OCI-LY3 (cell line): Measurements from ENCODE around the gene FGGY.

ENCODE experiments used
- H2AFZ ChIP-seq: fragments of 200-600, 300-600 bp; shearing (Covaris generic); 2 replicates; pipeline ENCODE4 v1.6.0; 2014; ENCODE audit warnings: antibody characterized with exemption, low read depth, low read length
- H3K27ac ChIP-seq: fragments of 200-600, 300-600 bp; sonication (generic); 2 replicates; pipeline ENCODE4 v1.5.1; 2014; ENCODE audit warnings: mild to moderate bottlenecking, low read length, moderate library complexity, mixed read lengths
- H3K27me3 ChIP-seq: fragments of 200-600, 300-600 bp; sonication (generic); 2 replicates; pipeline ENCODE4 v1.6.1; 2014; ENCODE audit warnings: low read depth, low read length, mixed read lengths
- H3K36me3 ChIP-seq: fragments of 200-600, 300-600 bp; sonication (generic); replicated peaks from 2 replicates; pipeline ENCODE3; 2014; ENCODE audit warnings: low read depth, low read length, mixed read lengths
- H3K4me1 ChIP-seq: fragments of 300-600, 200-600 bp; sonication (generic); 2 replicates; pipeline ENCODE4 v1.6.1; 2014; ENCODE audit warnings: low read length, mixed read lengths
- H3K4me2 ChIP-seq: fragments of 200-600, 300-600 bp; sonication (generic); 2 replicates; pipeline ENCODE4 v1.6.1; 2014; ENCODE audit warnings: low read length, mixed read lengths
- H3K4me3 ChIP-seq: fragments of 300-600, 200-600 bp; sonication (generic); 2 replicates; pipeline ENCODE4 v1.5.1; 2014; ENCODE audit warnings: antibody characterized with exemption, mild to moderate bottlenecking, low read length, moderate library complexity
- H3K79me2 ChIP-seq: fragments of 300-600, 200-600 bp; shearing (Covaris generic); 2 replicates; pipeline ENCODE4 v1.6.1; 2014; ENCODE audit warnings: mild to moderate bottlenecking, low read length, mixed read lengths
- H3K9ac ChIP-seq: fragments of 300-600, 200-600 bp; shearing (Covaris generic); 2 replicates; pipeline ENCODE4 v1.6.0; 2014; ENCODE audit warnings: mild to moderate bottlenecking, low read length, moderate library complexity
- H3K9me3 ChIP-seq: fragments of 200-600, 300-600 bp; shearing (Covaris generic); 2 replicates; pipeline ENCODE4 v1.6.1; 2014; ENCODE audit warnings: low read length, mixed read lengths; ENCODE audit not compliant: insufficient read depth
- H4K20me1 ChIP-seq: fragments of 200-600, 300-600 bp; sonication (generic); 2 replicates; pipeline ENCODE4 v1.6.1; 2016; ENCODE audit warnings: low read length, mixed read lengths; ENCODE audit not compliant: insufficient read depth
- EZH2phosphoT487 ChIP-seq: fragments of 200-600 bp; shearing (Covaris generic); IDR thresholded peaks from 2 replicates; pipeline ENCODE4 v1.6.1; 2018; ENCODE audit warnings: antibody characterized with exemption, mixed run types, low read depth
- TF ChIP-seq, protein P1 (sequence below): fragments of 200-600, 300-600 bp; sonication (generic); IDR thresholded peaks from 2 replicates; pipeline ENCODE4 v1.5.1; 2014; ENCODE audit warnings: antibody characterized with exemption, low read length, low read depth

FGGY gene

DNA sequence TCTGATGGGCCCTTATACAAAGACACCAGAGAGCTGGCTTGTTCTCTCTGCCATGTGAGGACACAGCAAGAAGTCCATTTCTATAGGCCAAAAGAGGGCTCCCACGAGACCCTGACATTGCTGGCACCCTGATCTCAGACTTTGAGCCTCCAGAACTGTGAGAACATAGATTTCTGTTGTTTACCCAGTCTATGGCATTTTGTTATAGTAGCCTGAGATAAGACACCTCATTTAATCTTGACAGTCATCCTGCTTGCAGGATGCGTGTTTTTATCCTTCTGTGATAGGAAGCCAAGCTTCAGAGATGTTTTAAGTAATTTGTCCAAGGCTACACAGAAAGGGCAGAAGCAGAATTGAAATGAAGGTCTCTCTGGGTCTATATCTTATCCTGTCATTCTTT, 379.0 kb downstream of the FGGY start:
- Histone ChIP-seq H3K9me3 (no peaks in the 10 kb centered on the region), H3K36me3 (no peaks in the 10 kb centered on the region), H3K4me1 (peaks cover 18% of the 10 kb centered on the region), H3K4me3 (no peak overlapping the region), H4K20me1 (no peaks in the 10 kb centered on the region), H3K4me2 (no peak overlapping the region), H2AFZ (no peak overlapping the region), H3K79me2 (no peaks in the 10 kb centered on the region), H3K27me3 (no peaks in the 10 kb centered on the region), H3K27ac (no peak overlapping the region), H3K9ac (no peak overlapping the region)
- TF ChIP-seq EZH2phosphoT487: no peak
- TF ChIP-seq, protein P1, sequence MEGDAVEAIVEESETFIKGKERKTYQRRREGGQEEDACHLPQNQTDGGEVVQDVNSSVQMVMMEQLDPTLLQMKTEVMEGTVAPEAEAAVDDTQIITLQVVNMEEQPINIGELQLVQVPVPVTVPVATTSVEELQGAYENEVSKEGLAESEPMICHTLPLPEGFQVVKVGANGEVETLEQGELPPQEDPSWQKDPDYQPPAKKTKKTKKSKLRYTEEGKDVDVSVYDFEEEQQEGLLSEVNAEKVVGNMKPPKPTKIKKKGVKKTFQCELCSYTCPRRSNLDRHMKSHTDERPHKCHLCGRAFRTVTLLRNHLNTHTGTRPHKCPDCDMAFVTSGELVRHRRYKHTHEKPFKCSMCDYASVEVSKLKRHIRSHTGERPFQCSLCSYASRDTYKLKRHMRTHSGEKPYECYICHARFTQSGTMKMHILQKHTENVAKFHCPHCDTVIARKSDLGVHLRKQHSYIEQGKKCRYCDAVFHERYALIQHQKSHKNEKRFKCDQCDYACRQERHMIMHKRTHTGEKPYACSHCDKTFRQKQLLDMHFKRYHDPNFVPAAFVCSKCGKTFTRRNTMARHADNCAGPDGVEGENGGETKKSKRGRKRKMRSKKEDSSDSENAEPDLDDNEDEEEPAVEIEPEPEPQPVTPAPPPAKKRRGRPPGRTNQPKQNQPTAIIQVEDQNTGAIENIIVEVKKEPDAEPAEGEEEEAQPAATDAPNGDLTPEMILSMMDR: no peak

DNA sequence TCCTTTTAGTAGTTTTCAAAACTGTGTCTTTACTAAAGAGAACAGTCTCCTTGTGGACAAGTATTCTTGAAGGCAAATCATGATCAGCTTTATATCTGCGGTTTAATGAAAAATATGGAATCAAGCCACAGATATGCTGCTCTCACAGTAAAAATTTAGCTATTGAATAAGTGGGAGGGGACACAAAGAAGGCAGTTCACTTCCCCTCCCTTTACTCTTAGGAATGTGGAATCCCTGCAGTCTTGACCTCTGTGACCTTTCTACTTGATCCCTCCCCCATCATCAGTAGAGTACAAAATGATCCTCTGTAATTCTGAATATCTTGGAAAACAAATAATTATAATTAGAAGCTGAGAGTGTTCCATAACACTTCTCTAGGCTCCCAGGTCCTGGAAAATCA, 381.1 kb downstream of the FGGY start:
- Histone ChIP-seq H3K9ac (no peak overlapping the region), H3K4me1 (peaks cover 14% of the 10 kb centered on the region), H3K27ac (no peak overlapping the region), H3K9me3 (no peaks in the 10 kb centered on the region), H2AFZ (no peak overlapping the region), H4K20me1 (no peaks in the 10 kb centered on the region), H3K36me3 (no peaks in the 10 kb centered on the region), H3K27me3 (no peaks in the 10 kb centered on the region), H3K79me2 (no peaks in the 10 kb centered on the region), H3K4me2 (no peak overlapping the region), H3K4me3 (no peak overlapping the region)
- TF ChIP-seq EZH2phosphoT487: no peak
- TF ChIP-seq, protein P1: no peak

DNA sequence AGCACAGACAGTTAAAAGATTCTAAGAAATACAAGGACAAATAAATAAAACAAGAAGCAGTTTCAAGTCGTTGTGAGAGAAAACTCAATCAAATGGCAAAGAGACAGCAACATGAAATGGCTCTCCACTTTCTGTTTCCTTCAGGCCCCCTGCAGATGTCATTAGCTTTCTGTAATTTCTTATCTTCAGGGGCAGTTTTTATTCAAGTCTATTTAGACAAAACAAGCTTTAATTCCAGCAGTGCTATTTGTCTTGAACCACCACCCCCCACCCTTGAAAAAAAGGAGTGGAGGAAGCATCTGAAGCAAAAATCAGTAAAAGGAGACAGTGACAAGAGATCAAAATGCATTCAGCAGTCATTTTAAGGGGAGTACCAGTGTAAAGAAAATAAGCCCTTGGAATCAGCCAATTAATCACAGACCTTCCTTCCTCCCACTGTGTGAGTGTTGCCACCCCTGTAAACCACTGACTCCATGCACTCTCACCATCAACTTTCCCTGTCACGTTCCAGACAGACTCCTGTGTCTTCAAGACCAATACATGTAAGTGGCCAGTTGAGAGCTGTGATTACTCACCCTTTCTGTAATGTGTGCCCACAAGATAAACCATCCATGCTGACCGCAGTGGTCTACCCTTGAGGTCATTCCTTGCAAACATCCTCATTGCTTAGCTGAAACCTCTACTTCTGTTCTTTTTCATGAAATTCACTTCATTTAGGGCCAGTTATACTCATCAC, 381.8 kb downstream of the FGGY start:
- TF ChIP-seq EZH2phosphoT487: no peak
- TF ChIP-seq, protein P1: no peak
- no peak overlapping the region for H3K9ac ChIP-seq
- no peak overlapping the region for H2AFZ ChIP-seq

DNA sequence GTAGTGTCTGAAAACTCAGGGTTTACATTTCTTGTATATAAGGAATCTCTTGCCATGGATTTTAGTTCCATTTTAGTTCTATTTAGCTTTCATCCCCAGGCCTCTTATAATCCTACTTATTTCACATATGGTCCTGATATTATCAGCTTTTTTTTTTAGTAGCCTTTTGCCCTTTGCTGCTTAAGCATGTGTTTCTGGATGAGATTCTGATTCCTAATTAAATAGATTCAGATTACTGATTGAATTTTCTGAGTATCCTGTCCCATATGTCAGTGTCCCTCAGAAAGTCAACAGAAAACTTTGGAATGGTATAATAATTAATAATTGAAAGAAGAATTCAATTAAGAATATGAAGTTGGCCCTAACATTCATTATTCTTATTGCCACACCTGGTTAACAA, 383.1 kb downstream of the FGGY start:
- H3K4me1 ChIP-seq: no peaks in the 10 kb centered on the region
- H2AFZ ChIP-seq: no peak overlapping the region
- no peak overlapping the region for H3K9ac ChIP-seq
- no peak overlapping the region for H3K4me3 ChIP-seq
- no peaks in the 10 kb centered on the region for H4K20me1 ChIP-seq
- H3K36me3 ChIP-seq: no peaks in the 10 kb centered on the region
- TF ChIP-seq EZH2phosphoT487: no peak
- TF ChIP-seq, protein P1: no peak
- no peaks in the 10 kb centered on the region for H3K27me3 ChIP-seq
- no peak overlapping the region for H3K4me2 ChIP-seq
- no peaks in the 10 kb centered on the region for H3K79me2 ChIP-seq
- H3K27ac ChIP-seq: no peak overlapping the region
- no peaks in the 10 kb centered on the region for H3K9me3 ChIP-seq

More for the DNA sequence above, 381.8 kb downstream of the FGGY start:
- H3K4me1 ChIP-seq: peaks cover 13% of the 10 kb centered on the region
- H3K36me3 ChIP-seq: no peaks in the 10 kb centered on the region
- no peaks in the 10 kb centered on the region for H3K27me3 ChIP-seq
- no peaks in the 10 kb centered on the region for H4K20me1 ChIP-seq
- no peak overlapping the region for H3K27ac ChIP-seq
- H3K4me3 ChIP-seq: no peak overlapping the region
- no peaks in the 10 kb centered on the region for H3K9me3 ChIP-seq
- H3K4me2 ChIP-seq: no peak overlapping the region
- H3K79me2 ChIP-seq: no peaks in the 10 kb centered on the region
